Measurements from ENCODE around the gene SLC35E3. TPM values are rescaled to one million over a fixed set of nuclear protein-coding genes. Genes with fewer than 3 reads are reported as not detected.

Gene SLC35E3
- total and polyA plus RNA-seq, 2 of the 13 experiments (the other 11 are each of a cell fraction or from before 2014, with no cell fraction given) = 13.0 to 22.1 TPM

- in situ Hi-C loops (cut with HindIII; ENCODE audit: extremely low pct_ligation_motif_present, low pct_unique_long_range_greater_than_20kb) = loop anchor here (5.0 kb wide), 1 partner anchor 62 kb away; the partner anchor contains the start of gene MDM2
- peaks cover 33% of the 10 kb centered on the region for H3K4me1 ChIP-seq (ENCODE audit: insufficient read depth, low read length)
- no peaks in the 10 kb centered on the region for H3K9me3 ChIP-seq (ENCODE audit: low read length)
- peak overlapping the region; percentile 96 for H2AFZ ChIP-seq (ENCODE audit: low read length)
- H3K4me2 ChIP-seq (ENCODE audit: low read depth, low read length) = peak overlapping the region; percentile 91
- no peak for DNase-seq (ENCODE audit: low spot score)
- no peaks in the 10 kb centered on the region; a peak in 1 of 5 replicates for H3K27me3 ChIP-seq (ENCODE audit: control insufficient read depth in 1 of 2, insufficient read depth in 2 of 2, low read length in 2 of 2)
- FAIRE-seq = no peak
- ATAC-seq = no peak
- peak overlapping the region; percentile 77 for H3K9ac ChIP-seq (ENCODE audit: insufficient read depth, low read depth, low read length)
- CTCF ChIA-PET (ENCODE audit: low intra/inter-chr PET ratio, low total read pairs) = no interaction called here
- H3K4me3 ChIP-seq (replicated peaks in 1 of 3; ENCODE audit: insufficient read depth in 1 of 3, low read depth in 2 of 3, low read length in 3 of 3) = peak overlapping the region; percentile 83 to 93 (median 87); a peak in 5 of 6 replicates
- intact Hi-C loops (cut with micrococcal nuclease; ENCODE audit: unreplicated experiment) = no loop called here
- POLR2A ChIA-PET = interaction anchor here (0.9 to 2.6 kb wide), 14 partner anchors 14 to 135 kb away, joined by 3 to 58 read pairs (median 4); partner anchors contain the start of genes MDM2 and RAP1B
- peaks cover 2 to 17% of the 10 kb centered on the region in 2 experiments; a peak in 3 of 5 replicates for H3K36me3 ChIP-seq (replicated peaks in 1 of 2; ENCODE audit: control insufficient read depth in 1 of 2, insufficient read depth in 2 of 2, low read length in 2 of 2)
- peak overlapping the region; percentile 75 for H3K27ac ChIP-seq (ENCODE audit: extremely low read length, insufficient read depth, low read length)
- 57% methylated on average over 9 of the region's 9 CpGs for WGBS (ENCODE audit: low lambda C conversion rate)
- BruUV-seq (replicated peaks) = TSS peak; percentile 57
- TF ChIP-seq ELF3 (CRISPR knock-in tag; IDR thresholded peaks at IDR 0.05) (no peak), PHF5A (CRISPR knock-in tag; IDR thresholded peaks at IDR 0.05; ENCODE audit: low read depth, unreplicated experiment) (peak; percentile 5), SSRP1 (CRISPR knock-in tag; IDR thresholded peaks at IDR 0.05) (peak; percentile 27; the same call in 1 of the 2 replicates)
- TF ChIP-seq, protein P1, sequence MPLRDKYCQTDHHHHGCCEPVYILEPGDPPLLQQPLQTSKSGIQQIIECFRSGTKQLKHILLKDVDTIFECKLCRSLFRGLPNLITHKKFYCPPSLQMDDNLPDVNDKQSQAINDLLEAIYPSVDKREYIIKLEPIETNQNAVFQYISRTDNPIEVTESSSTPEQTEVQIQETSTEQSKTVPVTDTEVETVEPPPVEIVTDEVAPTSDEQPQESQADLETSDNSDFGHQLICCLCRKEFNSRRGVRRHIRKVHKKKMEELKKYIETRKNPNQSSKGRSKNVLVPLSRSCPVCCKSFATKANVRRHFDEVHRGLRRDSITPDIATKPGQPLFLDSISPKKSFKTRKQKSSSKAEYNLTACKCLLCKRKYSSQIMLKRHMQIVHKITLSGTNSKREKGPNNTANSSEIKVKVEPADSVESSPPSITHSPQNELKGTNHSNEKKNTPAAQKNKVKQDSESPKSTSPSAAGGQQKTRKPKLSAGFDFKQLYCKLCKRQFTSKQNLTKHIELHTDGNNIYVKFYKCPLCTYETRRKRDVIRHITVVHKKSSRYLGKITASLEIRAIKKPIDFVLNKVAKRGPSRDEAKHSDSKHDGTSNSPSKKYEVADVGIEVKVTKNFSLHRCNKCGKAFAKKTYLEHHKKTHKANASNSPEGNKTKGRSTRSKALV (CRISPR knock-in tag; IDR thresholded peaks at IDR 0.05) = 0 out of 2 replicates have a peak, but pooled peaks have one; percentile 14
- peaks cover 37% of the 10 kb centered on the region for H3K79me2 ChIP-seq (ENCODE audit: insufficient read depth, low read length)
- H4K20me1 ChIP-seq (ENCODE audit: insufficient read depth, low read length) = peaks cover 3% of the 10 kb centered on the region; the same call in 1 of the 2 replicates
Measured at GRCh38 chr12:68745376-68745903, 536 bp upstream of the SLC35E3 start.

Measured in HepG2 (cell line).